GM19468 (cell line): ENCODE results near the gene GRAMD1B.
"Not testable (repeated sequence)": the region's sequence is repeated elsewhere in the genome, so short reads cannot be mapped to it uniquely, and the experiment has no call there.

Experiments used
- ATAC-seq: cut with Tn5 transposase; IDR thresholded peaks from one replicate; pipeline ENCODE4 v1.9.1; 2021; ENCODE audit warnings: mild to moderate bottlenecking, moderate library complexity, moderate number of reproducible peaks; ENCODE audit not compliant: unreplicated experiment; ENCODE audit errors: extremely low read depth

GRAMD1B gene

GRCh38 chr11:123558536-123559315 is 128.7 kb downstream of the GRAMD1B start:
- ATAC-seq = no peak

- no peak for ATAC-seq
Observed at GRCh38 chr11:123559523-123559955, 129.5 kb downstream of the GRAMD1B start.

- ATAC-seq = no peak
Observed at GRCh38 chr11:123560006-123560405, 129.9 kb downstream of the GRAMD1B start.

- ATAC-seq = no peak
Observed at GRCh38 chr11:123561431-123561800, 131.3 kb downstream of the GRAMD1B start.

GRCh38 chr11:123562158-123562557 is 132.1 kb downstream of the GRAMD1B start:
- ATAC-seq = no peak

- no peak for ATAC-seq
Observed at GRCh38 chr11:123562829-123563228, 132.8 kb downstream of the GRAMD1B start.

GRCh38 chr11:123564221-123564620 is 134.2 kb downstream of the GRAMD1B start:
- ATAC-seq = no peak

- ATAC-seq = no peak
Observed at GRCh38 chr11:123566852-123567251, 136.8 kb downstream of the GRAMD1B start.

- no peak for ATAC-seq
Observed at GRCh38 chr11:123567466-123567865, 137.4 kb downstream of the GRAMD1B start.

- no peak for ATAC-seq
Observed at GRCh38 chr11:123568367-123568870, 138.3 kb downstream of the GRAMD1B start.

- ATAC-seq = no peak
Observed at GRCh38 chr11:123569393-123569792, 139.3 kb downstream of the GRAMD1B start.

- no peak for ATAC-seq
Observed at GRCh38 chr11:123570939-123571580, 141.0 kb downstream of the GRAMD1B start.

- not testable (repeated sequence) for ATAC-seq
Observed at GRCh38 chr11:123572791-123573190, 142.7 kb downstream of the GRAMD1B start.

GRCh38 chr11:123573286-123573685 is 143.2 kb downstream of the GRAMD1B start:
- ATAC-seq = no peak

- no peak for ATAC-seq
Observed at GRCh38 chr11:123575441-123575840, 145.4 kb downstream of the GRAMD1B start.

- ATAC-seq = no peak
Observed at GRCh38 chr11:123576082-123576481, 146.0 kb downstream of the GRAMD1B start.

- ATAC-seq = no peak
Observed at GRCh38 chr11:123576501-123576900, 146.4 kb downstream of the GRAMD1B start.

GRCh38 chr11:123577081-123577598 is 147.1 kb downstream of the GRAMD1B start:
- no peak for ATAC-seq

GRCh38 chr11:123578778-123579481 is 148.9 kb downstream of the GRAMD1B start:
- ATAC-seq = no peak

GRCh38 chr11:123579482-123579812 is 149.4 kb downstream of the GRAMD1B start:
- no peak for ATAC-seq

GRCh38 chr11:123580137-123580536 is 150.1 kb downstream of the GRAMD1B start:
- no peak for ATAC-seq
